OCI-LY7 (cell line): ENCODE results near the gene CBLC. TPM values are rescaled to one million over a fixed set of nuclear protein-coding genes. Genes with fewer than 3 reads are reported as not detected.
"Not testable (repeated sequence)": the region's sequence is repeated elsewhere in the genome, so short reads cannot be mapped to it uniquely, and the experiment has no call there.

Experiments
- BruUV-seq: library from RNA; stranded (reverse); fragments of 400-500 nt; replicated peaks from 2 replicates; lab custom pipeline; 2021; lab: Mats Ljungman, UMichigan
- CTCF ChIA-PET: fragments of 300-600 bp; sonication (Branson Sonifier 250); formaldehyde crosslinking; loops from one replicate; lab custom pipeline; 2022; ENCODE audit warnings: antibody characterized with exemption; ENCODE audit not compliant: unreplicated experiment; lab: Charles Lee
- POLR2A ChIA-PET: fragments of 300-600 bp; sonication (Branson Sonifier 250); formaldehyde crosslinking; loops from one replicate; lab custom pipeline; 2022; ENCODE audit warnings: antibody characterized with exemption; lab: Charles Lee
- DNase-seq: peaks from one replicate; pipeline ENCODE4 v3.0.0-alpha.2; 2015; ENCODE audit warnings: low spot score
- H2AFZ ChIP-seq: fragments of 200-600 bp; sonication (generic), shearing (Covaris generic); 2 replicates; pipeline ENCODE4 v1.6.1; 2014; ENCODE audit warnings: mild to moderate bottlenecking, antibody characterized with exemption, low read length, moderate library complexity
- H3K27ac ChIP-seq: fragments of 200-600 bp; sonication (generic); 2 replicates; pipeline ENCODE4 v1.5.1; 2014; ENCODE audit warnings: mixed run types, low read depth, mild to moderate bottlenecking, moderate library complexity, low read length, inconsistent platforms; ENCODE audit not compliant: poor library complexity, severe bottlenecking
- H3K36me3 ChIP-seq: fragments of 200-600 bp; sonication (generic); 2 replicates; pipeline ENCODE4 v1.6.1; 2014; ENCODE audit warnings: mild to moderate bottlenecking, antibody characterized with exemption, low read length, moderate library complexity, mixed read lengths; ENCODE audit not compliant: insufficient read depth
- H3K4me1 ChIP-seq: fragments of 200-600 bp; sonication (generic); 2 replicates; pipeline ENCODE4 v1.5.1; 2014; ENCODE audit warnings: mild to moderate bottlenecking, low read length; ENCODE audit not compliant: insufficient read depth, poor library complexity, severe bottlenecking
- H3K4me2 ChIP-seq: fragments of 200-600 bp; sonication (generic); 2 replicates; pipeline ENCODE4 v1.6.1; 2014; ENCODE audit warnings: mild to moderate bottlenecking, low read length
- H3K4me3 ChIP-seq: fragments of 200-600 bp; sonication (generic); 2 replicates; pipeline ENCODE4 v1.5.1; 2014; ENCODE audit warnings: mild to moderate bottlenecking, low read depth, low read length; ENCODE audit not compliant: poor library complexity, severe bottlenecking
- H3K79me2 ChIP-seq: fragments of 200-600 bp; sonication (generic); 2 replicates; pipeline ENCODE4 v1.6.1; 2016; ENCODE audit warnings: low read depth, mild to moderate bottlenecking, low read length, moderate library complexity, mixed read lengths; ENCODE audit not compliant: insufficient read depth
- H3K9me2 ChIP-seq: fragments of 200-600 bp; sonication (generic); 2 replicates; pipeline ENCODE4 v1.6.1; 2016; ENCODE audit warnings: mild to moderate bottlenecking, low read length, mixed read lengths; ENCODE audit not compliant: insufficient read depth
- H3K9me3 ChIP-seq: fragments of 200-600 bp; sonication (generic); 2 replicates; pipeline ENCODE4 v1.6.1; 2014; ENCODE audit warnings: mild to moderate bottlenecking, mixed run types, low read length, mixed read lengths
- H4K20me1 ChIP-seq: fragments of 200-600 bp; sonication (generic); 2 replicates; pipeline ENCODE4 v1.6.1; 2014; ENCODE audit warnings: mild to moderate bottlenecking, antibody characterized with exemption, low read length, moderate library complexity, mixed read lengths; ENCODE audit not compliant: insufficient read depth
- CTCF ChIP-seq: fragments of 200-600 bp; sonication (generic); conservative IDR thresholded peaks from 2 replicates; pipeline ENCODE4 v1.5.1; 2014; ENCODE audit warnings: mild to moderate bottlenecking, antibody characterized with exemption, low read length, moderate library complexity, mixed read lengths
- EZH2phosphoT487 ChIP-seq: fragments of 200-600 bp; sonication (generic); IDR thresholded peaks from 2 replicates; pipeline ENCODE4 v1.6.1; 2018; ENCODE audit warnings: low read depth, borderline replicate concordance, mild to moderate bottlenecking, mixed run types, antibody characterized with exemption, low read length, moderate library complexity, mixed read lengths
- intact Hi-C: fragments of 100-400 bp; cut with micrococcal nuclease; formaldehyde crosslinking; loops from one replicate; pipeline ENCODE4 v1.10.0; 2022; ENCODE audit not compliant: unreplicated experiment
- total RNA-seq, 2 experiments: library from RNA; depleted of rRNA in 1 of 2; stranded (reverse); fragments of >200 nt in 1 of 2; shearing (Covaris generic) in 1 of 2; gene quantifications; 2 replicates each; pipeline ENCODE4 v1.2.3, GENCODE V29; 2014 to 2022

The CBLC gene
- total RNA-seq, 2 experiments from 2014 or later: not detected

GRCh38 chr19:44824761-44825160 lies 47.1 kb downstream of the CBLC start:
- Histone ChIP-seq H3K4me3 (no peak overlapping the region), H3K9me3 (no peaks in the 10 kb centered on the region), H3K4me2 (no peak overlapping the region), H4K20me1 (no peaks in the 10 kb centered on the region), H3K27ac (no peak overlapping the region), H3K4me1 (no peaks in the 10 kb centered on the region), H3K36me3 (no peaks in the 10 kb centered on the region), H3K9me2 (no peaks in the 10 kb centered on the region), H2AFZ (no peak overlapping the region), H3K79me2 (no peaks in the 10 kb centered on the region)
- POLR2A ChIA-PET: no interaction called here
- intact Hi-C loops: no loop called here
- CTCF ChIA-PET: no interaction called here
- no TSS peak for BruUV-seq
- TF ChIP-seq EZH2phosphoT487 (no peak), CTCF (no peak)
- no peak for DNase-seq

- H3K79me2 ChIP-seq, H3K4me3 ChIP-seq, BruUV-seq, POLR2A ChIA-PET, H2AFZ ChIP-seq, H3K4me2 ChIP-seq, H4K20me1 ChIP-seq, H3K27ac ChIP-seq, DNase-seq, H3K9me3 ChIP-seq, H3K36me3 ChIP-seq, H3K9me2 ChIP-seq, CTCF ChIA-PET, intact Hi-C loops, H3K4me1 ChIP-seq: not testable (repeated sequence)
Observed at GRCh38 chr19:44832875-44833274, 55.2 kb downstream of the CBLC start.

GRCh38 chr19:44834399-44834798 lies 56.7 kb downstream of the CBLC start:
- H3K9me3 ChIP-seq, H4K20me1 ChIP-seq, DNase-seq, H3K27ac ChIP-seq, H2AFZ ChIP-seq, H3K4me2 ChIP-seq, H3K79me2 ChIP-seq, H3K4me3 ChIP-seq, H3K9me2 ChIP-seq, POLR2A ChIA-PET, BruUV-seq, CTCF ChIA-PET, H3K4me1 ChIP-seq, intact Hi-C loops, H3K36me3 ChIP-seq: not testable (repeated sequence)

GRCh38 chr19:44839276-44839675 lies 61.6 kb downstream of the CBLC start:
- Histone ChIP-seq H3K27ac (no peak overlapping the region), H4K20me1 (no peaks in the 10 kb centered on the region), H2AFZ (no peak overlapping the region), H3K36me3 (no peaks in the 10 kb centered on the region), H3K4me3 (no peak overlapping the region), H3K9me2 (no peaks in the 10 kb centered on the region), H3K9me3 (no peaks in the 10 kb centered on the region), H3K4me2 (no peak overlapping the region), H3K79me2 (no peaks in the 10 kb centered on the region), H3K4me1 (peaks cover under 1% of the 10 kb centered on the region)
- BruUV-seq: no TSS peak
- no peak for DNase-seq
- TF ChIP-seq CTCF (no peak), EZH2phosphoT487 (no peak)
- intact Hi-C loops: no loop called here
- ChIA-PET POLR2A (no interaction called here), CTCF (no interaction called here)
